Measurements from ENCODE around the gene MVB12B. TPM values are rescaled to one million over a fixed set of nuclear protein-coding genes. Genes with fewer than 3 reads are reported as not detected.

The MVB12B gene
- total RNA-seq, 2 donors from 2014 or later, result 18.6 to 19.7 TPM

- Histone ChIP-seq H3K27ac (ENCODE audit: low read depth, low read length) (no peak overlapping the region), H3K4me1 (ENCODE audit: control insufficient read depth, insufficient read depth, low read length) (no peaks in the 10 kb centered on the region), H3K9ac (ENCODE audit: extremely low read depth, low read length, poor library complexity, severe bottlenecking) (no peak overlapping the region), H3K9me3 (ENCODE audit: control insufficient read depth, low read length) (no peaks in the 10 kb centered on the region), H3K4me3 (ENCODE audit: low read length) (no peak overlapping the region), H3K27me3 (ENCODE audit: control insufficient read depth, insufficient read depth, low read length, poor library complexity, severe bottlenecking) (no peaks in the 10 kb centered on the region), H3K36me3 (ENCODE audit: control insufficient read depth, insufficient read depth, low read length) (no peaks in the 10 kb centered on the region)
- WGBS, 2 experiments (ENCODE audit: insufficient coverage in 1 of 2, insufficient read length in 1 of 2), result 85 to 96% methylated on average over 2 to 5 of the region's 5 CpGs
- no peak for TF ChIP-seq CTCF (conservative IDR thresholded peaks at IDR 0.05)
- Mint-ChIP-seq H3K27ac (no peak overlapping the region), H3K27me3 (ENCODE audit: insufficient read depth) (no peaks in the 10 kb centered on the region), H3K9me3 (no peaks in the 10 kb centered on the region), H3K36me3 (ENCODE audit: low read depth) (no peaks in the 10 kb centered on the region), H3K4me1 (no peaks in the 10 kb centered on the region), H3K4me3 (no peak overlapping the region)
- no peak for DNase-seq
These were observed 112.8 kb downstream of the MVB12B start for GRCh38 chr9:126439402-126439765.

- Histone ChIP-seq H3K4me1 (ENCODE audit: control insufficient read depth, insufficient read depth, low read length) (no peaks in the 10 kb centered on the region), H3K9me3 (ENCODE audit: control insufficient read depth, low read length) (no peaks in the 10 kb centered on the region), H3K4me3 (ENCODE audit: low read length) (no peak overlapping the region), H3K9ac (ENCODE audit: extremely low read depth, low read length, poor library complexity, severe bottlenecking) (no peak overlapping the region), H3K27me3 (ENCODE audit: control insufficient read depth, insufficient read depth, low read length, poor library complexity, severe bottlenecking) (no peaks in the 10 kb centered on the region), H3K27ac (ENCODE audit: low read depth, low read length) (no peak overlapping the region), H3K36me3 (ENCODE audit: control insufficient read depth, insufficient read depth, low read length) (no peaks in the 10 kb centered on the region)
- no peak for DNase-seq
- 91 to 94% methylated on average over 14 to 16 of the region's 16 CpGs for WGBS, 2 experiments (ENCODE audit: insufficient coverage in 1 of 2, insufficient read length in 1 of 2)
- H3K27ac Mint-ChIP-seq, result no peak overlapping the region
- no peaks in the 10 kb centered on the region for H3K9me3 Mint-ChIP-seq
- no peaks in the 10 kb centered on the region for H3K27me3 Mint-ChIP-seq (ENCODE audit: insufficient read depth)
- H3K36me3 Mint-ChIP-seq (ENCODE audit: low read depth), result no peaks in the 10 kb centered on the region
- H3K4me1 Mint-ChIP-seq, result no peaks in the 10 kb centered on the region
- no peak for TF ChIP-seq CTCF (conservative IDR thresholded peaks at IDR 0.05)
- no peak overlapping the region for H3K4me3 Mint-ChIP-seq
These were observed 113.4 kb downstream of the MVB12B start for GRCh38 chr9:126439883-126440653.

- H3K4me1 Mint-ChIP-seq, result no peaks in the 10 kb centered on the region
- WGBS, 2 experiments (ENCODE audit: insufficient coverage in 1 of 2, insufficient read length in 1 of 2), result 78 to 85% methylated on average over 8 to 11 of the region's 11 CpGs
- no peak for TF ChIP-seq CTCF (conservative IDR thresholded peaks at IDR 0.05)
- H3K9me3 Mint-ChIP-seq, result no peaks in the 10 kb centered on the region
- H3K4me1 ChIP-seq (ENCODE audit: control insufficient read depth, insufficient read depth, low read length), result no peaks in the 10 kb centered on the region
- no peaks in the 10 kb centered on the region for H3K27me3 Mint-ChIP-seq (ENCODE audit: insufficient read depth)
- H3K36me3 ChIP-seq (ENCODE audit: control insufficient read depth, insufficient read depth, low read length), result no peaks in the 10 kb centered on the region
- H3K4me3 ChIP-seq (ENCODE audit: low read length), result no peak overlapping the region
- H3K27ac Mint-ChIP-seq, result no peak overlapping the region
- no peaks in the 10 kb centered on the region for H3K36me3 Mint-ChIP-seq (ENCODE audit: low read depth)
- DNase-seq, result no peak
- H3K9me3 ChIP-seq (ENCODE audit: control insufficient read depth, low read length), result no peaks in the 10 kb centered on the region
- H3K27me3 ChIP-seq (ENCODE audit: control insufficient read depth, insufficient read depth, low read length, poor library complexity, severe bottlenecking), result no peaks in the 10 kb centered on the region
- no peak overlapping the region for H3K4me3 Mint-ChIP-seq
- H3K9ac ChIP-seq (ENCODE audit: extremely low read depth, low read length, poor library complexity, severe bottlenecking), result no peak overlapping the region
- H3K27ac ChIP-seq (ENCODE audit: low read depth, low read length), result peak overlapping the region; percentile 9
These were observed 114.3 kb downstream of the MVB12B start for GRCh38 chr9:126440940-126441339.

All from endodermal cell (in vitro differentiated cells).